IPS-11a (cell line): Measurements from ENCODE around the gene LGALS9B.
"Not testable (repeated sequence)": the region's sequence is repeated elsewhere in the genome, so short reads cannot be mapped to it uniquely, and the experiment has no call there.

Experiments
- H3K4me3 ChIP-seq: one replicate; pipeline ENCODE4 v1.5.1; 2013; ENCODE audit warnings: low read depth, low read length, control low read depth

Gene LGALS9B

GRCh38 chr17:20416381-20416911, 50.9 kb downstream of the LGALS9B start:
- H3K4me3 ChIP-seq = not testable (repeated sequence)

GRCh38 chr17:20415479-20415878, 51.9 kb downstream of the LGALS9B start:
- not testable (repeated sequence) for H3K4me3 ChIP-seq

GRCh38 chr17:20401306-20402022, 65.9 kb downstream of the LGALS9B start:
- not testable (repeated sequence) for H3K4me3 ChIP-seq

GRCh38 chr17:20400559-20401305, 66.6 kb downstream of the LGALS9B start:
- H3K4me3 ChIP-seq = not testable (repeated sequence)
